ENCODE data around the gene CFAP107. TPM values are rescaled to one million over a fixed set of nuclear protein-coding genes. Genes with fewer than 3 reads are reported as not detected.
"Not testable (repeated sequence)": the region's sequence is repeated elsewhere in the genome, so short reads cannot be mapped to it uniquely, and the experiment has no call there.

Gene CFAP107
- polyA plus RNA-seq, 1 donor from 2014 or later: not detected

- Histone ChIP-seq H3K4me2 (ENCODE audit: low read length) (no peak overlapping the region), H3K9ac (ENCODE audit: low read length) (no peak overlapping the region), H3K4me3 (ENCODE audit: low read length) (no peak overlapping the region), H3K27me3 (ENCODE audit: insufficient read depth, low read depth, low read length) (no peaks in the 10 kb centered on the region), H3F3A (ENCODE audit: insufficient read depth, low read length, poor library complexity, severe bottlenecking) (no peaks in the 10 kb centered on the region), H3K36me3 (ENCODE audit: insufficient read depth, low read length) (no peaks in the 10 kb centered on the region), H3K9me3 (ENCODE audit: low read length) (no peaks in the 10 kb centered on the region), H2AFZ (ENCODE audit: low read depth, low read length) (no peak overlapping the region), H3K79me2 (replicated peaks; ENCODE audit: insufficient read depth, low read length) (no peaks in the 10 kb centered on the region), H3K27ac (ENCODE audit: low read length) (no peak overlapping the region), H4K20me1 (ENCODE audit: insufficient read depth) (no peaks in the 10 kb centered on the region), H3K9me2 (ENCODE audit: insufficient read depth, low read length) (no peaks in the 10 kb centered on the region)
- TF ChIP-seq EP300 (conservative IDR thresholded peaks at IDR 0.05; ENCODE audit: poor library complexity, severe bottlenecking) (no peak), RAD21 (conservative IDR thresholded peaks at IDR 0.05) (no peak), MXI1 (conservative IDR thresholded peaks at IDR 0.05; ENCODE audit: poor library complexity, severe bottlenecking) (no peak), CTCF (IDR thresholded peaks at IDR 0.05; ENCODE audit: poor library complexity, severe bottlenecking) (no peak), SMC3 (conservative IDR thresholded peaks at IDR 0.05; ENCODE audit: poor library complexity) (no peak), TAF1 (IDR thresholded peaks at IDR 0.05; ENCODE audit: low read depth) (no peak), POLR2AphosphoS5 (IDR thresholded peaks at IDR 0.05) (no peak), EZH2 (IDR thresholded peaks at IDR 0.05; ENCODE audit: borderline replicate concordance, insufficient read depth, low read length, poor library complexity, severe bottlenecking) (no peak), REST (IDR thresholded peaks at IDR 0.05; ENCODE audit: borderline replicate concordance) (no peak)
Observed at GRCh38 chr1:12712929-12713328, 33.1 kb upstream of the CFAP107 start.

GRCh38 chr1:12713651-12714050 lies 32.3 kb upstream of the CFAP107 start:
- H4K20me1 ChIP-seq (ENCODE audit: insufficient read depth); H3K4me2 ChIP-seq (ENCODE audit: low read length): not testable (repeated sequence)

More at GRCh38 chr1:12713651-12714050, 32.3 kb upstream of the CFAP107 start:
- not testable (repeated sequence) for H3K9me2 ChIP-seq (ENCODE audit: insufficient read depth, low read length); H3K4me3 ChIP-seq (ENCODE audit: low read length); H3K9ac ChIP-seq (ENCODE audit: low read length); H3K79me2 ChIP-seq (replicated peaks; ENCODE audit: insufficient read depth, low read length); H3F3A ChIP-seq (ENCODE audit: insufficient read depth, low read length, poor library complexity, severe bottlenecking); H3K27ac ChIP-seq (ENCODE audit: low read length); H3K36me3 ChIP-seq (ENCODE audit: insufficient read depth, low read length); H2AFZ ChIP-seq (ENCODE audit: low read depth, low read length); H3K9me3 ChIP-seq (ENCODE audit: low read length); H3K27me3 ChIP-seq (ENCODE audit: insufficient read depth, low read depth, low read length)

Measured in neural cell (in vitro differentiated cells).